ENCODE measurements around the gene SETD7. TPM values are rescaled to one million over a fixed set of nuclear protein-coding genes. Genes with fewer than 3 reads are reported as not detected.

SETD7 gene
- total and polyA plus RNA-seq, 2 experiments from 2014 or later = 1.1 to 4.2 TPM

DNA sequence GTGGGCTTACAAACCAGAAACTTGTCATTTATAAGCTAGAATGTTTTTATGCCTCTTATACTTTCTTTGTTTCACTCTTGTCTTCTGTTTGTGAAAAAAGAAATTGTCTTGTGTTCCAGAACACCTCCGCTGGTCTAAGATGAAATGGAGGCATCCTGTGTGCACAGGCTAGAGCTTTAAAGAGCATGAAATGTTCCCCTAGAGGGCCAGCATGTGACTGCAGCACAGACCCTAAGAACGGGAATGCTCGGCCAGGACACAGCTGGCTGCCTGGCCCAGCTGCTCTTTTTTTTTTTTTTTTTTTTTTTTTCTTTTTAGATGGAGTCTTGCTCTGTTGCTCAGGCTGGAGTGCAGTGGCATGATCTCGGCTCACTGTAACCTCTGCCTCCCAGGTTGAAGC is 33.6 kb downstream of the SETD7 start:
- no peaks in the 10 kb centered on the region for H3K9me2 ChIP-seq (ENCODE audit: insufficient read depth)
- Mint-ChIP-seq H3K4me3 (no peak overlapping the region), H3K36me3 (ENCODE audit: low read depth) (no peaks in the 10 kb centered on the region), H3K9me3 (no peaks in the 10 kb centered on the region), H3K27me3 (ENCODE audit: insufficient read depth, low read depth, poor library complexity) (no peaks in the 10 kb centered on the region), H3K27ac (no peak overlapping the region), H3K4me1 (no peaks in the 10 kb centered on the region)
- no peak overlapping the region for H3K4me2 ChIP-seq
- no peaks in the 10 kb centered on the region; the same call in 1 of the 2 replicates for H4K20me1 ChIP-seq (replicated peaks; ENCODE audit: insufficient read depth)
- H3K79me2 ChIP-seq (replicated peaks; ENCODE audit: insufficient read depth) = no peaks in the 10 kb centered on the region
- no peak for TF ChIP-seq EZH2 (IDR thresholded peaks at IDR 0.05; ENCODE audit: low read depth, unreplicated experiment)
- TF ChIP-seq, protein P1, sequence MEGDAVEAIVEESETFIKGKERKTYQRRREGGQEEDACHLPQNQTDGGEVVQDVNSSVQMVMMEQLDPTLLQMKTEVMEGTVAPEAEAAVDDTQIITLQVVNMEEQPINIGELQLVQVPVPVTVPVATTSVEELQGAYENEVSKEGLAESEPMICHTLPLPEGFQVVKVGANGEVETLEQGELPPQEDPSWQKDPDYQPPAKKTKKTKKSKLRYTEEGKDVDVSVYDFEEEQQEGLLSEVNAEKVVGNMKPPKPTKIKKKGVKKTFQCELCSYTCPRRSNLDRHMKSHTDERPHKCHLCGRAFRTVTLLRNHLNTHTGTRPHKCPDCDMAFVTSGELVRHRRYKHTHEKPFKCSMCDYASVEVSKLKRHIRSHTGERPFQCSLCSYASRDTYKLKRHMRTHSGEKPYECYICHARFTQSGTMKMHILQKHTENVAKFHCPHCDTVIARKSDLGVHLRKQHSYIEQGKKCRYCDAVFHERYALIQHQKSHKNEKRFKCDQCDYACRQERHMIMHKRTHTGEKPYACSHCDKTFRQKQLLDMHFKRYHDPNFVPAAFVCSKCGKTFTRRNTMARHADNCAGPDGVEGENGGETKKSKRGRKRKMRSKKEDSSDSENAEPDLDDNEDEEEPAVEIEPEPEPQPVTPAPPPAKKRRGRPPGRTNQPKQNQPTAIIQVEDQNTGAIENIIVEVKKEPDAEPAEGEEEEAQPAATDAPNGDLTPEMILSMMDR (conservative IDR thresholded peaks at IDR 0.05; ENCODE audit: low read depth in 2 of 2) = peak in 1 of 2 experiments; percentile 32; a peak in 2 of 4 replicates
- DNase-seq (ENCODE audit: low spot score) (peak; percentile 65), ATAC-seq (peak; percentile 94)
- no peak overlapping the region for H2AFZ ChIP-seq
- no peak overlapping the region for H3K27ac ChIP-seq (ENCODE audit: low read depth)
- no peaks in the 10 kb centered on the region for H3K4me1 ChIP-seq (ENCODE audit: insufficient read depth)
- no peaks in the 10 kb centered on the region for H3K27me3 ChIP-seq (ENCODE audit: insufficient read depth)
- H3K4me3 ChIP-seq = no peak overlapping the region
- H3F3A ChIP-seq (replicated peaks; ENCODE audit: low read depth) = no peaks in the 10 kb centered on the region
- no peaks in the 10 kb centered on the region for H3K36me3 ChIP-seq (ENCODE audit: insufficient read depth)

DNA sequence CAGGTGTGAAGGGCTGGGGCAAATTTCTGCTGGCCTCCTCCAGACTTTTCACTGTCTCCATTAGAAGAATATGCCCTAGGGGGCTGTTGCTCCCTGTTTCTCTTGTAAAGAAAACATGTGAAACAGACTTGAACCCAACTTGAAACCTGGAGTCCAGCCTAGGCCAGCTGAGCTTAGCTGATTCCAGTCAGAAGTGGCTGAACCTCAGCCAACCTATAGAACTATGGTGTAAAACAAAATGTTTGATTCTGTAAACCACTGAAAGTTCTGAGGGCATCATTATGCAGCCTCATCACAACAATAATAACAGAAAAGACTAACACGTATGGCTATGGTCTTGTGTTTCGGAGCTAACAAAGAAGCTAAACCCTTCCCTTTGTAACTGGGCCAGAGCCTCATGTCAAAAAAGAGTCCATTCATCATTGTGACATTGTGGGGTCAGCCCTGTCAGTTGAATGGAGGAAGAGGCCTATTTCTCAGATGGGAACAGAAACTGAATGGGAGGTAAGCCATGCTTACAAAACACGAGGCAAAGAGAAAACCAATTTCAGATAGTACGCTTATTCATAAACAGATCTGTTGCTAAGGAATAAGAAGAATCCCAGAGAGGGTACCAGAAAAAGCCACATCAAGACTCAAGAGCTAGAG is 34.1 kb downstream of the SETD7 start:
- TF ChIP-seq EZH2phosphoT487 (IDR thresholded peaks at IDR 0.05; ENCODE audit: unreplicated experiment) (no peak), CREB1 (CRISPR knock-in tag; IDR thresholded peaks at IDR 0.05; ENCODE audit: low read depth) (no peak), NANOG (IDR thresholded peaks at IDR 0.05; ENCODE audit: borderline replicate concordance) (no peak)
- TF ChIP-seq, protein P2, sequence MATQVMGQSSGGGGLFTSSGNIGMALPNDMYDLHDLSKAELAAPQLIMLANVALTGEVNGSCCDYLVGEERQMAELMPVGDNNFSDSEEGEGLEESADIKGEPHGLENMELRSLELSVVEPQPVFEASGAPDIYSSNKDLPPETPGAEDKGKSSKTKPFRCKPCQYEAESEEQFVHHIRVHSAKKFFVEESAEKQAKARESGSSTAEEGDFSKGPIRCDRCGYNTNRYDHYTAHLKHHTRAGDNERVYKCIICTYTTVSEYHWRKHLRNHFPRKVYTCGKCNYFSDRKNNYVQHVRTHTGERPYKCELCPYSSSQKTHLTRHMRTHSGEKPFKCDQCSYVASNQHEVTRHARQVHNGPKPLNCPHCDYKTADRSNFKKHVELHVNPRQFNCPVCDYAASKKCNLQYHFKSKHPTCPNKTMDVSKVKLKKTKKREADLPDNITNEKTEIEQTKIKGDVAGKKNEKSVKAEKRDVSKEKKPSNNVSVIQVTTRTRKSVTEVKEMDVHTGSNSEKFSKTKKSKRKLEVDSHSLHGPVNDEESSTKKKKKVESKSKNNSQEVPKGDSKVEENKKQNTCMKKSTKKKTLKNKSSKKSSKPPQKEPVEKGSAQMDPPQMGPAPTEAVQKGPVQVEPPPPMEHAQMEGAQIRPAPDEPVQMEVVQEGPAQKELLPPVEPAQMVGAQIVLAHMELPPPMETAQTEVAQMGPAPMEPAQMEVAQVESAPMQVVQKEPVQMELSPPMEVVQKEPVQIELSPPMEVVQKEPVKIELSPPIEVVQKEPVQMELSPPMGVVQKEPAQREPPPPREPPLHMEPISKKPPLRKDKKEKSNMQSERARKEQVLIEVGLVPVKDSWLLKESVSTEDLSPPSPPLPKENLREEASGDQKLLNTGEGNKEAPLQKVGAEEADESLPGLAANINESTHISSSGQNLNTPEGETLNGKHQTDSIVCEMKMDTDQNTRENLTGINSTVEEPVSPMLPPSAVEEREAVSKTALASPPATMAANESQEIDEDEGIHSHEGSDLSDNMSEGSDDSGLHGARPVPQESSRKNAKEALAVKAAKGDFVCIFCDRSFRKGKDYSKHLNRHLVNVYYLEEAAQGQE (IDR thresholded peaks at IDR 0.05; ENCODE audit: unreplicated experiment) = no peak
- Histone ChIP-seq H3K27me3 (ENCODE audit: insufficient read depth) (no peaks in the 10 kb centered on the region), H3K9me2 (ENCODE audit: insufficient read depth) (no peaks in the 10 kb centered on the region), H3K4me2 (no peak overlapping the region), H3K4me3 (no peak overlapping the region), H3F3A (replicated peaks; ENCODE audit: low read depth) (no peaks in the 10 kb centered on the region), H3K36me3 (ENCODE audit: insufficient read depth) (no peaks in the 10 kb centered on the region), H3K4me1 (ENCODE audit: insufficient read depth) (no peaks in the 10 kb centered on the region), H3K27ac (ENCODE audit: low read depth) (no peak overlapping the region), H4K20me1 (replicated peaks; ENCODE audit: insufficient read depth) (no peaks in the 10 kb centered on the region; the same call in 1 of the 2 replicates), H2AFZ (no peak overlapping the region), H3K79me2 (replicated peaks; ENCODE audit: insufficient read depth) (no peaks in the 10 kb centered on the region)
- DNase-seq (ENCODE audit: low spot score) (no peak), ATAC-seq (no peak)
- H3K27me3 Mint-ChIP-seq (ENCODE audit: insufficient read depth, low read depth, poor library complexity) = no peaks in the 10 kb centered on the region
- no peaks in the 10 kb centered on the region for H3K9me3 Mint-ChIP-seq
- H3K27ac Mint-ChIP-seq = no peak overlapping the region
- no peaks in the 10 kb centered on the region for H3K36me3 Mint-ChIP-seq (ENCODE audit: low read depth)
- H3K4me3 Mint-ChIP-seq = no peak overlapping the region
- no peaks in the 10 kb centered on the region for H3K4me1 Mint-ChIP-seq
